Kidney epithelial cell (primary cell): ENCODE measurements around the gene PCDHGB2. TPM values are rescaled to one million over a fixed set of nuclear protein-coding genes. Genes with fewer than 3 reads are reported as not detected.
"Not testable (repeated sequence)": the region's sequence is repeated elsewhere in the genome, so short reads cannot be mapped to it uniquely, and the experiment has no call there.

Source experiments
- DNase-seq: peaks from one replicate; pipeline ENCODE4 v3.0.0-alpha.2; 2010; ENCODE audit warnings: low read depth
- H3K27me3 ChIP-seq: 2 replicates; pipeline ENCODE4 v1.6.0; 2011; ENCODE audit warnings: low read length; ENCODE audit not compliant: control insufficient read depth, insufficient read depth
- H3K36me3 ChIP-seq: 2 replicates; pipeline ENCODE4 v1.5.1; 2011; ENCODE audit warnings: low read length; ENCODE audit not compliant: control insufficient read depth, insufficient read depth
- H3K4me3 ChIP-seq: 2 replicates; pipeline ENCODE4 v1.5.1; 2011; ENCODE audit warnings: low read depth, mild to moderate bottlenecking, control low read depth, low read length
- total RNA-seq: library from RNA; depleted of rRNA; stranded (reverse); fragments of >200 nt; gene quantifications from 2 replicates; pipeline ENCODE4 v1.2.3, GENCODE V29; 2015
- TF ChIP-seq, protein P1 (sequence below): IDR thresholded peaks from 2 replicates; pipeline ENCODE4 v1.5.1; 2011; ENCODE audit warnings: mild to moderate bottlenecking, moderate library complexity, low read length, control low read depth, inconsistent platforms; ENCODE audit not compliant: insufficient read depth, poor library complexity, severe bottlenecking

PCDHGB2 gene
- total RNA-seq, 1 donor from 2014 or later = 1.2 TPM

DNA sequence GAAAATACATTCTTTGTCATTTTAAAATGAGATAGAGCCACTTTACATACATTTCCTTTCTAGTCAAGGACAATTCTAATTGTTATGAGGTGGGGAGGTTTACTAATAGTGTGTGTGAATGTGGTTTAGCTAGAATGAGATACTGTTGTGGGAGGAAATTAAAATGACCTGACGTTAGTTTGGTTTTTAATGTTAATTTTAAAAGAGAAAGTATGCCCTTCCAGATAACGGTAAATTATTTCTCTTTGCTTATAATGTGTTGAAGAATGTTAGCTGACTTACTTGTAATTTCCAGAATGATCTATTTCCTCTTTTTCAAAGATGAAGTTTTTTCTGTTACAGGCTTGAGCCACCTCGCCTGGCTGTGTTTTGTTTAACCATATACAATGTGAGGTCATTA, 37.5 kb upstream of the PCDHGB2 start:
- TF ChIP-seq, protein P1, sequence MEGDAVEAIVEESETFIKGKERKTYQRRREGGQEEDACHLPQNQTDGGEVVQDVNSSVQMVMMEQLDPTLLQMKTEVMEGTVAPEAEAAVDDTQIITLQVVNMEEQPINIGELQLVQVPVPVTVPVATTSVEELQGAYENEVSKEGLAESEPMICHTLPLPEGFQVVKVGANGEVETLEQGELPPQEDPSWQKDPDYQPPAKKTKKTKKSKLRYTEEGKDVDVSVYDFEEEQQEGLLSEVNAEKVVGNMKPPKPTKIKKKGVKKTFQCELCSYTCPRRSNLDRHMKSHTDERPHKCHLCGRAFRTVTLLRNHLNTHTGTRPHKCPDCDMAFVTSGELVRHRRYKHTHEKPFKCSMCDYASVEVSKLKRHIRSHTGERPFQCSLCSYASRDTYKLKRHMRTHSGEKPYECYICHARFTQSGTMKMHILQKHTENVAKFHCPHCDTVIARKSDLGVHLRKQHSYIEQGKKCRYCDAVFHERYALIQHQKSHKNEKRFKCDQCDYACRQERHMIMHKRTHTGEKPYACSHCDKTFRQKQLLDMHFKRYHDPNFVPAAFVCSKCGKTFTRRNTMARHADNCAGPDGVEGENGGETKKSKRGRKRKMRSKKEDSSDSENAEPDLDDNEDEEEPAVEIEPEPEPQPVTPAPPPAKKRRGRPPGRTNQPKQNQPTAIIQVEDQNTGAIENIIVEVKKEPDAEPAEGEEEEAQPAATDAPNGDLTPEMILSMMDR = no peak
- H3K4me3 ChIP-seq = no peak overlapping the region
- H3K36me3 ChIP-seq = no peaks in the 10 kb centered on the region
- no peak for DNase-seq
- H3K27me3 ChIP-seq = no peaks in the 10 kb centered on the region

DNA sequence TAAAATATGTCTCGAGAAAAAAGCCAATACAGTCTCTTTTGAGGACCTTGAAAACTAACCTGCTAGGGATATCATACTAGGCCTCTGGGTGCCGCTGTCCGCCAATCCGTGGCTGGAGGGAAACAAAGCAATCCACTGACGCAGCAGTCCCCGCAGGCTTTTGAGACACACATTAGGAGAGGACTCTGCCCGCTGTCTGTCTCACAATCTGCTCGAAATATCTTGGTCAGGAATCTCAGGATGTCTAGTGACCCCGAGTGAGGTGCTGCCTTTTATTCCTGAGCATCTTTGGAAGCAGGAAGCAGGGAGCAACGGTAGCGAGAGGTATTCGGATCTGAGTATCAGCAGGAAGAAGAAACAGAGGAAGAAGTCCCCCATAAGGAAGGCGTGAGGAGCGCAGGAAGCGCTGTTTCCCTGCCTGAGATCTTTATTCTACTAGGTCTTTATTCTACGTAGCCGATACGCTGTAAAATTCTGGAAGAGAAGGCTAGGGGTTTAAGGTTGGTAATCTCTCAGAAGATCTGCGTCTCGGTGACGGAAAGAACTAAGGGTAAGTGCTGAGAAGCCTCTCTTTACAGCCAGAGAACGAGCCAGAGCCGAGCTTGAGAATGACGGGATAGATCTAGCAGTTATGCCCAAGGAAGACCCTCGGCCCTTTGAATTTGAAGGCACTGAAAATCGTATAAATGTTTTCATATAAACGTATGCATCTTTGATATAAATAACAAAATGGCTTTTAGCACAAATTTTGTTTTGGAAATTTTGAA, 33.5 kb upstream of the PCDHGB2 start:
- Histone ChIP-seq H3K36me3 (no peaks in the 10 kb centered on the region), H3K27me3 (no peaks in the 10 kb centered on the region), H3K4me3 (peak overlapping the region; percentile 24)
- TF ChIP-seq, protein P1 = peak; percentile 63
- DNase-seq = no peak

DNA sequence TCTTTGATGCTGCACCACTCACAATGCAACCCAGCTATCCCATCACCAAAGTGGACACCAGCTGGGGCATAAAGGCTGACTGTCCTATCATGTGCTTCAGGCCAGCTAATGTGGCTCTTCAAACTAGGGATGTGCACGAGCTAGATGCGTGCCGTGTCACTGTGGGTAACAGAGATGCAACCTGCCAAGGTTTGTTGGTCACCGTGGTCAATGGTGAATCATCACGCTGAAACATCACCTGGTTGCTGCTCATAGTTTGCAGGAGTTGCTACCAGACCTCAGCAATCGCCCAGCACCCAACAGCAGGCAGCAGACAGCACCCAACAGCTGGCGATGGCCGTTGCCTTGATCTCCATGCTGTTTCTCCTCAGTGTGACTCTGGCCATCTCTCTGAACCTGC, 31.6 kb upstream of the PCDHGB2 start:
- H3K4me3 ChIP-seq = no peak overlapping the region
- H3K27me3 ChIP-seq = peaks cover 5% of the 10 kb centered on the region
- H3K36me3 ChIP-seq = no peaks in the 10 kb centered on the region
- DNase-seq = no peak
- TF ChIP-seq, protein P1 = no peak

DNA sequence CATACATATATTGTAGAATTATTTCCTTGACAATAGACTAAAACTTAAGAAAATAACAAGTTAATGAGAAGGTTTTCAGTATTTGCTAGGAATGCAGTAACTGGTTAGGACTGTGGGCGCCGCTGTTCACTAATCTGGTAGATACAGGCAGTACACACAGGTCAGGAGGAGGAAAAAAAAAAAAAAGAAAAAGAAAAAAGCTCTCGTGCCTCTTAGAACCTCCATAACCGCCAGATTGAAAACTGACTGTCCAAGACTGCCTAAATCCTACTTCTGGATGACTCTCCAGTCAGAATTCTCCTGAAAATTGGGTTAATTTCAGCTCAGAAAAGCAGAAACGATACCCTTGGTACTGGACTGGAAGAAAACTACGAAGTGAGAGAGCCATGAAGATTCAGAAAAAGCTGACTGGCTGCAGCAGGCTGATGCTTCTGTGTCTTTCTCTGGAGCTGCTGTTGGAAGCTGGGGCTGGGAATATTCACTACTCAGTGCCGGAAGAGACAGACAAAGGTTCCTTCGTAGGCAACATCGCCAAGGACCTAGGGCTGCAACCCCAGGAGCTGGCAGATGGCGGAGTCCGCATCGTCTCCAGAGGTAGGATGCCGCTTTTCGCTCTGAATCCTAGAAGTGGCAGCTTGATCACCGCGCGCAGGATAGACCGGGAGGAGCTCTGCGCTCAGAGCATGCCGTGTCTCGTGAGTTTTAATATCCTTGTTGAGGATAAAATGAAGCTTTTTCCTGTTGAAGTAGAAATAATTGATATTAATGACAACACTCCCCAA, 29.3 kb upstream of the PCDHGB2 start, which contains the start of gene PCDHGA1:
Gene PCDHGA1 (plus strand): TSS at position 216 of the 782 bp plus-strand sequence.
- Histone ChIP-seq H3K27me3 (peaks cover 7% of the 10 kb centered on the region), H3K36me3 (no peaks in the 10 kb centered on the region), H3K4me3 (no peak within 1 kb of the TSS)
- TF ChIP-seq, protein P1 = peak; percentile 27
- no peak for DNase-seq

DNA sequence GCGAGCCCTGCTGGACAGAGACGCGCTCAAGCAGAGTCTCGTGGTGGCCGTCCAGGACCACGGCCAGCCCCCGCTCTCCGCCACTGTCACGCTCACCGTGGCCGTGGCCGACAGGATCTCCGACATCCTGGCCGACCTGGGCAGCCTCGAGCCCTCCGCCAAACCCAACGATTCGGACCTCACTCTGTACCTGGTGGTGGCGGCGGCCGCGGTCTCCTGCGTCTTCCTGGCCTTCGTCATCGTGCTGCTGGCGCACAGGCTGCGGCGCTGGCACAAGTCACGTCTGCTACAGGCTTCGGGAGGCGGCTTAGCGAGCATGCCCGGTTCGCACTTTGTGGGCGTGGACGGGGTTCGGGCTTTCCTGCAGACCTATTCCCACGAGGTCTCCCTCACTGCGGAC, 27.2 kb upstream of the PCDHGB2 start:
- H3K4me3 ChIP-seq, DNase-seq, H3K27me3 ChIP-seq, H3K36me3 ChIP-seq: not testable (repeated sequence)

DNA sequence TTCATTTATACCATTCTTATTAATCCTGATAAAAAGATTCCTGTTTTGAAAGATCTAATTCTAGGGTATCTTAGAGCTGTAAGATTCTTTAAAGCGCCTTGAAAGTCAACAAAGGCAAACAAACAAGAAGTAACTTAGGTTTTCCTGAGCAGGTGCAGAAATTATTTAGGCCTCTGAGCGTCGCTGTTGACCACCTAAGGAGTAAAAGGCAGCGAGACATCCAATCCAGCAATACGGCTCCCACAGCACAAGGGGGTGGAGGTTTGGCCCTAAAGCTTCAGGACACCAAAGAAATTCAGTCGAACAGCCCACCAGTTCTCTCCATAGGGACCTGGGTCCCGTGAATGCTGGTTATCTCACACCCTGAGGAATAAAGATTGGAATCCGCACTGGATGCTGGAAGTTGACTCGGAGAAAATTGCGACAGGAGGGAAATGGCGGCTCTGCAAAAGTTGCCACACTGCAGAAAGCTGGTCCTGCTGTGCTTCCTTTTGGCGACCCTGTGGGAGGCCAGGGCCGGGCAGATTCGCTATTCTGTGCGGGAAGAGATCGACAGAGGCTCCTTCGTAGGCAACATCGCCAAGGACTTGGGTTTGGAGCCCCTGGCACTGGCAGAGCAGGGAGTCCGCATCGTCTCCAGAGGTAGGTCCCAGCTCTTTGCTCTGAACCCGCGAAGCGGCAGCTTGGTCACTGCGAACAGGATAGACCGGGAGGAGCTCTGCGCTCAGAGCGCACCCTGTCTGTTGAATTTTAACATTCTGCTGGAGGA, 21.1 kb upstream of the PCDHGB2 start, which contains the start of gene PCDHGA2:
Gene PCDHGA2 (plus strand): TSS at position 223 of the 769 bp plus-strand sequence.
- TF ChIP-seq, protein P1 = peak; percentile 51
- no peak for DNase-seq
- Histone ChIP-seq H3K36me3 (no peaks in the 10 kb centered on the region), H3K4me3 (peak within 1 kb of the TSS; percentile 24), H3K27me3 (peaks cover 16% of the 10 kb centered on the region)

DNA sequence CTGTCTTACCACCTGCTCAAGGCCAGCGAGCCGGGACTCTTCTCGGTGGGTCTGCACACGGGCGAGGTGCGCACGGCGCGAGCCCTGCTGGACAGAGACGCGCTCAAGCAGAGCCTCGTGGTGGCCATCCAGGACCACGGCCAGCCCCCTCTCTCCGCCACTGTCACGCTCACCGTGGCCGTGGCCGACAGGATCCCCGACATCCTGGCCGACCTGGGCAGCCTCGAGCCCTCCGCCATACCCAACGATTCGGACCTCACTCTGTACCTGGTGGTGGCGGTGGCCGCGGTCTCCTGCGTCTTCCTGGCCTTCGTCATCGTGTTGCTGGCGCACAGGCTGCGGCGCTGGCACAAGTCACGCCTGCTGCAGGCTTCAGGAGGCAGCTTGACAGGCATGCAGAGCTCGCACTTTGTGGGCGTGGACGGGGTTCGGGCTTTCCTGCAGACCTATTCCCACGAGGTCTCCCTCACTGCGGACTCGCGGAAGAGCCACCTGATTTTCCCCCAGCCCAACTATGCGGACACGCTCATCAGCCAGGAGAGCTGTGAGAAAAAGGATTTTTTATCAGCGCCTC, 18.9 kb upstream of the PCDHGB2 start:
- H3K4me3 ChIP-seq = not testable (repeated sequence)
- H3K27me3 ChIP-seq = peaks cover 18% of the 10 kb centered on the region

More for the DNA sequence above, 18.9 kb upstream of the PCDHGB2 start:
- H3K36me3 ChIP-seq, DNase-seq: not testable (repeated sequence)
